Lung (tissue), 12 donors: ENCODE data around the gene SLC19A2. TPM values are rescaled to one million over a fixed set of nuclear protein-coding genes. Genes with fewer than 3 reads are reported as not detected.

ENCODE experiments used
- ATAC-seq: fragments of 200-7000 bp; cut with Tn5 transposase; one replicate; pipeline ENCODE4 v1.9.1; 2020; ENCODE audit warnings: moderate number of reproducible peaks; ENCODE audit not compliant: insufficient read depth, low FRiP score
- DNase-seq, 3 donors: peaks; one replicate each; pipeline ENCODE4 v3.0.0-alpha.2; 2013 to 2017
- H3K27ac ChIP-seq, 2 donors: one replicate each; pipeline ENCODE4 v1.5.1; 2013; ENCODE audit warnings: mild to moderate bottlenecking in 2 of 2, moderate library complexity in 2 of 2, control low read depth in 1 of 2, inconsistent platforms in 1 of 2, low read depth in 1 of 2, low read length in 1 of 2
- H3K27me3 ChIP-seq, 3 donors: one replicate each; pipeline ENCODE4 v1.5.1; 2013; ENCODE audit warnings: low read length in 2 of 3; ENCODE audit not compliant: control insufficient read depth in 3 of 3, insufficient read depth in 3 of 3
- H3K36me3 ChIP-seq, 4 donors: one replicate each; pipeline ENCODE4 v1.5.1; 2013; ENCODE audit warnings: low read length in 4 of 4, mild to moderate bottlenecking in 1 of 4, moderate library complexity in 1 of 4; ENCODE audit not compliant: control insufficient read depth in 4 of 4, insufficient read depth in 4 of 4
- H3K4me1 ChIP-seq, 5 donors: one replicate each; pipeline ENCODE4 v1.5.1; 2013; ENCODE audit warnings: low read length in 5 of 5, mild to moderate bottlenecking in 2 of 5, moderate library complexity in 1 of 5; ENCODE audit not compliant: control insufficient read depth in 5 of 5, insufficient read depth in 5 of 5
- H3K4me3 ChIP-seq: one replicate; pipeline ENCODE4 v1.5.1; 2013; ENCODE audit warnings: mild to moderate bottlenecking, control low read depth, moderate library complexity
- H3K9ac ChIP-seq, 2 donors: one replicate each; pipeline ENCODE4 v1.5.1; 2013; ENCODE audit warnings: low read length in 2 of 2, control low read depth in 1 of 2; ENCODE audit not compliant: insufficient read depth in 1 of 2
- H3K9me3 ChIP-seq, 4 donors: one replicate each; pipeline ENCODE4 v1.5.1; 2013; ENCODE audit warnings: low read length in 3 of 4, mild to moderate bottlenecking in 1 of 4, moderate library complexity in 1 of 4; ENCODE audit not compliant: control insufficient read depth in 4 of 4, insufficient read depth in 3 of 4
- CTCF ChIP-seq: IDR thresholded peaks from 2 replicates; pipeline ENCODE4 v1.5.1; 2012; ENCODE audit warnings: mild to moderate bottlenecking; ENCODE audit errors: control extremely low read depth, extremely low read depth
- WGBS, 2 donors: extraction: QIAGEN DNeasy Blood & Tissue Kit; methylation state at CpG; one replicate each; pipeline ENCODE4 v1.1.7; 2013; 5-methylcytosine and 5-hydroxymethylcytosine counted together
- polyA plus RNA-seq, 2 donors: library from polyadenylated mRNA; stranded (reverse); fragments of 200-250 nt; gene quantifications; one replicate each; pipeline ENCODE4 v1.2.1, GENCODE V29; 2013
- total RNA-seq, 2 donors: library from RNA; depleted of rRNA in 1 of 2; stranded (reverse); fragments of >200 nt in 1 of 2; gene quantifications; one replicate each; pipeline ENCODE4 v1.2.1, GENCODE V29; 2014 to 2021
- donor health status: control.
- donor health status: control.
- donor health status: Bipolar disorder and iron deficiency.
- donor health status: healthy.
- donor health status: DM: yes; HTN: yes; CAD: no.

Gene SLC19A2
- total and polyA plus RNA-seq, 4 donors: 15.6 to 23.1 (median 17.4) TPM

- WGBS, 2 donors: 77 to 88% methylated on average over 5 of the region's 5 CpGs
- H3K36me3 ChIP-seq: peaks cover 0 to 12% (median 3%) of the 10 kb centered on the region in 4 donors
- H3K9me3 ChIP-seq: no peaks in the 10 kb centered on the region
- peaks cover 0 to 14% (median under 1%) of the 10 kb centered on the region in 5 donors for H3K4me1 ChIP-seq
- ATAC-seq (no peak), DNase-seq (no peak)
- no peak overlapping the region for H3K27ac ChIP-seq
- no peak overlapping the region for H3K4me3 ChIP-seq
- no peak overlapping the region for H3K9ac ChIP-seq
- no peaks in the 10 kb centered on the region for H3K27me3 ChIP-seq
- TF ChIP-seq CTCF: no peak
Measured at GRCh38 chr1:169478094-169478672, 7.6 kb downstream of the SLC19A2 start.

DNA sequence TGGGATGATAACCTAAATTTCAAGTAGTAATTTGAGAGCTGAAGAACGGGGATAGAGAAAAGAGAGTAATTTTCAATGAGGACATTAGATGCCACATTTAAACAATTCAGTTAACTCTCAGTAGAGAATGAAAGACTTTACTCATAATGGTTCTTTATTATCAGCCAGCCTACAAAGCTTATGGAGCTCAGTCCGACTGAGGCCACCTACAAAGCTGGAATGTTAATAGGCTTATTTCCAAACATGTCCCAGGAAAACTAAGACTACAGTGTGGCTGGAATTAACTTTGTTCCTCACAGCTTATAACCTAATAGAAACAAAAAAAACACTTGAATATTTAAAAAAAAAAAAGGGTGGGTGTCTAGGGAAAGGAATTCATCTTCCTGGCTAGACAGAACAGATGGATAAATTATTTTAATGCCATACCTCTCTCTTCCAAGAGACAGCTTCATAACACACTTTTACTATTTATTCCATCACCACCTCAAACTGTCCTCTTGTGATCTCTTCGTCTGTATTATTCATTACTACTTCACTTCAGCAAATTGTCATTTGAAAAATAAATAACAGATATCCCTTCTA is 9.8 kb downstream of the SLC19A2 start:
- H3K9me3 ChIP-seq: no peaks in the 10 kb centered on the region
- no peak overlapping the region for H3K4me3 ChIP-seq
- DNase-seq (no peak), ATAC-seq (no peak)
- H3K27ac ChIP-seq: no peak overlapping the region
- 87 to 91% methylated on average over 3 of the region's 3 CpGs for WGBS, 2 donors
- no peaks in the 10 kb centered on the region for H3K27me3 ChIP-seq
- no peak for TF ChIP-seq CTCF
- H3K36me3 ChIP-seq: peaks cover 0 to 21% (median 3%) of the 10 kb centered on the region in 4 donors
- peaks cover 0 to 17% (median 0%) of the 10 kb centered on the region in 5 donors for H3K4me1 ChIP-seq
- no peak overlapping the region for H3K9ac ChIP-seq

GRCh38 chr1:169474302-169474995 is 11.3 kb downstream of the SLC19A2 start:
- no peak for ATAC-seq
- no peak for DNase-seq
- no peaks in the 10 kb centered on the region for H3K27me3 ChIP-seq
- no peaks in the 10 kb centered on the region for H3K9me3 ChIP-seq
- no peak for TF ChIP-seq CTCF
- no peak overlapping the region for H3K9ac ChIP-seq
- H3K27ac ChIP-seq: no peak overlapping the region
- peaks cover 0 to 17% (median 0%) of the 10 kb centered on the region in 5 donors for H3K4me1 ChIP-seq
- WGBS, 2 donors: 82 to 89% methylated on average over 1 of the region's 1 CpG
- H3K4me3 ChIP-seq: no peak overlapping the region
- H3K36me3 ChIP-seq: peaks cover 0 to 21% (median 3%) of the 10 kb centered on the region in 4 donors
